Large intestine (tissue), 3 donors: ENCODE measurements around the gene HELZ2. TPM values are rescaled to one million over a fixed set of nuclear protein-coding genes. Genes with fewer than 3 reads are reported as not detected.

Experiments
- DNase-seq, 2 donors: peaks; one replicate each; pipeline versions ENCODE4 v3.0.0 to v3.0.0-alpha.2; 2013
- H3K27ac ChIP-seq: one replicate; pipeline ENCODE4 v1.5.1; 2013; ENCODE audit warnings: low read length
- H3K27me3 ChIP-seq: 2 replicates; pipeline ENCODE4 v1.6.1; 2013; ENCODE audit warnings: low read length; ENCODE audit not compliant: control insufficient read depth, insufficient read depth
- H3K36me3 ChIP-seq: 2 replicates; pipeline ENCODE4 v1.6.1; 2013; ENCODE audit warnings: low read length; ENCODE audit not compliant: control insufficient read depth, insufficient read depth
- H3K4me1 ChIP-seq: one replicate; pipeline ENCODE4 v1.6.1; 2013; ENCODE audit warnings: low read length; ENCODE audit not compliant: control insufficient read depth, insufficient read depth
- H3K4me3 ChIP-seq: one replicate; pipeline ENCODE4 v1.5.1; 2013; ENCODE audit warnings: low read length
- H3K9me3 ChIP-seq: one replicate; pipeline ENCODE4 v1.6.1; 2013; ENCODE audit warnings: mild to moderate bottlenecking, low read depth, low read length, moderate library complexity; ENCODE audit not compliant: control insufficient read depth
- WGBS: methylation state at CpG from one replicate; pipeline ENCODE4 v1.1.5; 2013; ENCODE audit warnings: low lambda C conversion rate; ENCODE audit not compliant: insufficient coverage; 5-methylcytosine and 5-hydroxymethylcytosine counted together
- polyA plus RNA-seq: library from polyadenylated mRNA; unstranded; fragments of 120-200 nt; gene quantifications from one replicate; pipeline ENCODE4 v1.2.1, GENCODE V29; 2013

The HELZ2 gene
- polyA plus RNA-seq, 1 donor = 13.0 TPM

GRCh38 chr20:63568986-63569949 lies 4.8 kb downstream of the HELZ2 start:
- H3K27me3 ChIP-seq = no peaks in the 10 kb centered on the region
- no CpG with 5 or more reads among the region's 46 CpGs for WGBS
- H3K27ac ChIP-seq = no peak overlapping the region
- DNase-seq = no peak
- H3K36me3 ChIP-seq = peaks cover 19% of the 10 kb centered on the region
- peaks cover 6% of the 10 kb centered on the region for H3K9me3 ChIP-seq
- H3K4me1 ChIP-seq = peaks cover 6% of the 10 kb centered on the region
- no peak overlapping the region for H3K4me3 ChIP-seq

GRCh38 chr20:63568170-63568981 lies 5.7 kb downstream of the HELZ2 start:
- Histone ChIP-seq H3K9me3 (peaks cover 6% of the 10 kb centered on the region), H3K27me3 (no peaks in the 10 kb centered on the region), H3K27ac (no peak overlapping the region), H3K36me3 (peaks cover 25% of the 10 kb centered on the region), H3K4me1 (peaks cover 4% of the 10 kb centered on the region), H3K4me3 (no peak overlapping the region)
- no CpG with 5 or more reads among the region's 43 CpGs for WGBS
- DNase-seq = no peak

- Histone ChIP-seq H3K4me3 (no peak overlapping the region), H3K36me3 (peaks cover 31% of the 10 kb centered on the region), H3K27me3 (no peaks in the 10 kb centered on the region), H3K9me3 (peaks cover 6% of the 10 kb centered on the region), H3K27ac (no peak overlapping the region), H3K4me1 (no peaks in the 10 kb centered on the region)
- DNase-seq = no peak
- WGBS = no CpG with 5 or more reads among the region's 37 CpGs
These were observed 6.5 kb downstream of the HELZ2 start for GRCh38 chr20:63567386-63568169.

GRCh38 chr20:63567136-63567385 lies 7.0 kb downstream of the HELZ2 start:
- H3K27me3 ChIP-seq = no peaks in the 10 kb centered on the region
- peaks cover 6% of the 10 kb centered on the region for H3K9me3 ChIP-seq
- DNase-seq = no peak
- H3K4me3 ChIP-seq = no peak overlapping the region
- peaks cover 34% of the 10 kb centered on the region for H3K36me3 ChIP-seq
- H3K4me1 ChIP-seq = no peaks in the 10 kb centered on the region
- no CpG with 5 or more reads among the region's 22 CpGs for WGBS
- no peak overlapping the region for H3K27ac ChIP-seq

GRCh38 chr20:63566395-63567135 lies 7.5 kb downstream of the HELZ2 start:
- H3K4me3 ChIP-seq = no peak overlapping the region
- peaks cover 34% of the 10 kb centered on the region for H3K36me3 ChIP-seq
- no peak for DNase-seq
- H3K4me1 ChIP-seq = no peaks in the 10 kb centered on the region
- H3K9me3 ChIP-seq = peaks cover 6% of the 10 kb centered on the region
- H3K27ac ChIP-seq = no peak overlapping the region
- WGBS = no CpG with 5 or more reads among the region's 46 CpGs
- H3K27me3 ChIP-seq = no peaks in the 10 kb centered on the region

GRCh38 chr20:63565699-63566335 lies 8.2 kb downstream of the HELZ2 start:
- H3K36me3 ChIP-seq = peaks cover 41% of the 10 kb centered on the region
- H3K27me3 ChIP-seq = no peaks in the 10 kb centered on the region
- no peak for DNase-seq

GRCh38 chr20:63565021-63565698 lies 8.9 kb downstream of the HELZ2 start:
- WGBS = no CpG with 5 or more reads among the region's 61 CpGs

More at GRCh38 chr20:63565699-63566335, 8.2 kb downstream of the HELZ2 start:
- Histone ChIP-seq H3K9me3 (peaks cover 6% of the 10 kb centered on the region), H3K4me3 (no peak overlapping the region), H3K4me1 (no peaks in the 10 kb centered on the region), H3K27ac (no peak overlapping the region)
- WGBS = no CpG with 5 or more reads among the region's 43 CpGs

GRCh38 chr20:63564036-63564810 lies 9.8 kb downstream of the HELZ2 start:
- DNase-seq = no peak
- peaks cover 6% of the 10 kb centered on the region for H3K9me3 ChIP-seq
- WGBS = no CpG with 5 or more reads among the region's 62 CpGs
- no peaks in the 10 kb centered on the region for H3K4me1 ChIP-seq
- no peak overlapping the region for H3K4me3 ChIP-seq
- H3K27ac ChIP-seq = no peak overlapping the region
- H3K27me3 ChIP-seq = no peaks in the 10 kb centered on the region
- peaks cover 51% of the 10 kb centered on the region for H3K36me3 ChIP-seq

More at GRCh38 chr20:63565021-63565698, 8.9 kb downstream of the HELZ2 start:
- H3K27me3 ChIP-seq = no peaks in the 10 kb centered on the region
- peaks cover 47% of the 10 kb centered on the region for H3K36me3 ChIP-seq
- no peak for DNase-seq
- H3K4me1 ChIP-seq = no peaks in the 10 kb centered on the region
- H3K4me3 ChIP-seq = no peak overlapping the region
- peaks cover 6% of the 10 kb centered on the region for H3K9me3 ChIP-seq
- H3K27ac ChIP-seq = no peak overlapping the region
